CD14-positive monocyte (primary cell): ENCODE results near the gene MAPK8IP1. TPM values are rescaled to one million over a fixed set of nuclear protein-coding genes. Genes with fewer than 3 reads are reported as not detected.

Experiments
- DNase-seq, 3 donors: peaks; one replicate each; pipeline ENCODE4 v3.0.0-alpha.2; 2011 to 2022
- H2AFZ ChIP-seq: 2 replicates; pipeline ENCODE4 v1.6.0; 2012; ENCODE audit warnings: mild to moderate bottlenecking, low read depth, low read length, inconsistent platforms; ENCODE audit not compliant: insufficient read depth, poor library complexity, severe bottlenecking
- H3K27ac ChIP-seq, 2 donors: 1 replicate in 1 of 2; 2 replicates in 1 of 2; pipeline ENCODE4 v1.5.1; 2012 to 2013; ENCODE audit warnings: low read length in 2 of 2, control low read depth in 1 of 2, inconsistent platforms in 1 of 2, low read depth in 1 of 2, mild to moderate bottlenecking in 1 of 2
- H3K27me3 ChIP-seq, 2 donors: one replicate each; pipeline versions ENCODE4 v1.6.0 to v1.6.1; 2011 to 2013; ENCODE audit warnings: low read length in 2 of 2; ENCODE audit not compliant: control insufficient read depth in 2 of 2, insufficient read depth in 2 of 2
- H3K36me3 ChIP-seq, 2 donors: replicated peaks in 1 of 2; 1 replicate in 1 of 2; 2 replicates in 1 of 2; pipeline versions ENCODE4 v1.5.1 to v1.6.1; 2012 to 2013; ENCODE audit warnings: low read length in 2 of 2, control low read depth in 1 of 2, inconsistent platforms in 1 of 2, mild to moderate bottlenecking in 1 of 2; ENCODE audit not compliant: insufficient read depth in 2 of 2, control insufficient read depth in 1 of 2
- H3K4me1 ChIP-seq, 2 donors: 1 replicate in 1 of 2; 2 replicates in 1 of 2; pipeline versions ENCODE4 v1.5.1 to v1.6.1; 2012 to 2013; ENCODE audit warnings: low read length in 2 of 2, control low read depth in 1 of 2, inconsistent platforms in 1 of 2, mild to moderate bottlenecking in 1 of 2, moderate library complexity in 1 of 2; ENCODE audit not compliant: insufficient read depth in 2 of 2, control insufficient read depth in 1 of 2
- H3K4me2 ChIP-seq: replicated peaks from 2 replicates; pipeline ENCODE3; 2012; ENCODE audit warnings: low read length, moderate library complexity, mild to moderate bottlenecking; ENCODE audit not compliant: poor library complexity, severe bottlenecking; ENCODE audit errors: extremely low read depth
- H3K4me3 ChIP-seq, 3 experiments: fragments of 200-600 bp in 1 of 3; sonication (generic) in 1 of 3; replicated peaks in 1 of 3; 1 replicate in 2 of 3; 2 replicates in 1 of 3; pipeline ENCODE4 v1.5.1; 2011 to 2013; ENCODE audit warnings: low read length in 3 of 3, mild to moderate bottlenecking in 3 of 3, control low read depth in 2 of 3, low read depth in 2 of 3, inconsistent platforms in 1 of 3, moderate library complexity in 1 of 3
- H3K79me2 ChIP-seq: 2 replicates; pipeline ENCODE4 v1.6.0; 2012; ENCODE audit warnings: mild to moderate bottlenecking, control low read depth, inconsistent platforms, low read length, moderate library complexity; ENCODE audit not compliant: insufficient read depth
- H3K9ac ChIP-seq: 2 replicates; pipeline ENCODE4 v1.6.0; 2017; ENCODE audit warnings: low read length, mild to moderate bottlenecking; ENCODE audit not compliant: insufficient read depth, poor library complexity, severe bottlenecking
- H3K9me3 ChIP-seq, 2 donors: replicated peaks in 1 of 2; 1 replicate in 1 of 2; 2 replicates in 1 of 2; pipeline versions ENCODE4 v1.5.1 to v1.6.1; 2012 to 2013; ENCODE audit warnings: low read length in 2 of 2, control low read depth in 1 of 2; ENCODE audit not compliant: control insufficient read depth in 1 of 2, insufficient read depth in 1 of 2
- H4K20me1 ChIP-seq: 2 replicates; pipeline ENCODE4 v1.6.0; 2012; ENCODE audit warnings: mild to moderate bottlenecking, low read length, control low read depth, moderate library complexity; ENCODE audit not compliant: insufficient read depth
- H3K27ac Mint-ChIP-seq, 7 donors: one replicate each; pipeline ENCODE4 v1.8.0; 2020; ENCODE audit warnings: mild to moderate bottlenecking in 7 of 7, mixed read lengths in 7 of 7, moderate library complexity in 6 of 7, inconsistent platforms in 2 of 7
- H3K27me3 Mint-ChIP-seq, 3 donors: one replicate each; pipeline ENCODE4 v1.8.0; 2021 to 2022; ENCODE audit warnings: low read depth in 3 of 3, mild to moderate bottlenecking in 3 of 3, mixed read lengths in 3 of 3, moderate library complexity in 3 of 3, inconsistent platforms in 1 of 3
- H3K36me3 Mint-ChIP-seq, 2 donors: one replicate each; pipeline ENCODE4 v1.8.0; 2020; ENCODE audit warnings: mixed read lengths in 2 of 2, inconsistent platforms in 1 of 2, mild to moderate bottlenecking in 1 of 2
- H3K4me1 Mint-ChIP-seq: one replicate; pipeline ENCODE4 v1.8.0; 2020; ENCODE audit warnings: mild to moderate bottlenecking, mixed read lengths
- H3K4me3 Mint-ChIP-seq, 2 donors: one replicate each; pipeline ENCODE4 v1.8.0; 2020; ENCODE audit warnings: mild to moderate bottlenecking in 2 of 2, mixed read lengths in 2 of 2, moderate library complexity in 1 of 2
- H3K9me3 Mint-ChIP-seq, 7 donors: one replicate each; pipeline ENCODE4 v1.8.0; 2020 to 2022; ENCODE audit warnings: mixed read lengths in 7 of 7, mild to moderate bottlenecking in 6 of 7, moderate library complexity in 6 of 7, inconsistent platforms in 2 of 7
- WGBS: methylation state at CpG from one replicate; pipeline ENCODE4 v1.1.5; 2013; ENCODE audit warnings: missing lambda C conversion rate; ENCODE audit not compliant: insufficient coverage; 5-methylcytosine and 5-hydroxymethylcytosine counted together
- intact Hi-C, 2 donors: fragments of 100-400 bp; cut with micrococcal nuclease; formaldehyde crosslinking; loops; one replicate each; pipeline versions ENCODE4 v1.15.0 to v1.15.1; 2023
- polyA plus RNA-seq, 3 donors: library from polyadenylated mRNA; depleted of rRNA in 1 of 3; unstranded in 2 of 3; stranded (reverse) in 1 of 3; fragments of 300-500 nt in 2 of 3; fragments of >200 nt in 1 of 3; fragmentation: Illumina TruSeq in 2 of 3; gene quantifications; 1 replicate in 2 of 3; 2 replicates in 1 of 3; pipeline ENCODE4 v1.2.3, GENCODE V29; 2012 to 2021
- TF ChIP-seq, protein P1 (sequence below): fragments of 200-600 bp; IDR thresholded peaks from one replicate; pipeline ENCODE4 v1.8.0; 2022; ENCODE audit warnings: antibody characterized with exemption, mild to moderate bottlenecking

The MAPK8IP1 gene
- polyA plus RNA-seq, 3 donors = 0.93 TPM; not detected in 2

- DNase-seq = no peak
- H3K36me3 ChIP-seq = peaks cover 42 to 78% of the 10 kb centered on the region in 2 donors
- intact Hi-C loops = no loop called here
Measured at GRCh38 chr11:45934580-45935318, 49.3 kb downstream of the MAPK8IP1 start.

DNA sequence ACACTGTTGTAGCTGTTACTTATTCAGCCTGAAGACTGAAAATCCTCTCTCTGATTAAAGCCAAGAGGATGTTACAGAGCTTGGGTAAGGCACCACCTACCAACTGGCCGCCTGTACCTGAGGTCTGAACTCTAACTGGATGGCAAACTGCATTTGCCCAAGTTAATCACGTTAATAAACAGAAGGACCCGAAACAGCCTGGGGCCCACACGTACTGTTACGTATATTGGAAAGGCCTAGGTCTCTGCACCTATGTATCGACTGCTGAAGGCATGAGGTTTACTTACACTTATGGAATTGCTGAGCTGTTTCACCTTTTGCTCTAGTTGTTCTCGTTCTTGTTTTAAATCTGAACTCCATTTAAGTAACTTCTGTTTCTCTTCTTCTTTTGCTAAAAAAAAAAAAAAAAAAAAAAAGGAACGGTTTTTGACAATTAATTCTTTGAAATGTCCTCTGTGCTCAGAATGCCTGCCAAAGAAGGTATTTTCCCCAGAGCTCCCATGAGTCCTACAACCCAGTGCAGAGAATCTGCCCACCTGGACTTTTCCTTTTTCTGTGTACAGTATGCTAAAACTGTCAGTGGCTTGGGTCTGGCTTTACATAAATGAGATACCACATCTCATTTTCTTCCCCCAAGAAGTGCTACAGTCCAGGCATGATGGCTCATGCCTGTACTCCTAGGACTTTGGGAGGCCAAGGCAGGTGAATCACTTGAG, 50.1 kb downstream of the MAPK8IP1 start:
- Histone ChIP-seq H4K20me1 (peaks cover 50% of the 10 kb centered on the region), H3K4me2 (no peak overlapping the region), H3K9ac (peak overlapping the region; percentile 27), H3K79me2 (peaks cover 32% of the 10 kb centered on the region), H3K36me3 (peaks cover 45 to 86% of the 10 kb centered on the region in 2 donors), H3K27ac (peak overlapping the region; percentile 28 to 59), H3K9me3 (no peaks in the 10 kb centered on the region), H3K4me3 (no peak overlapping the region), H3K4me1 (peaks cover 62 to 66% of the 10 kb centered on the region in 2 donors), H2AFZ (no peak overlapping the region), H3K27me3 (no peaks in the 10 kb centered on the region)
- H3K27me3 Mint-ChIP-seq = no peaks in the 10 kb centered on the region
- H3K4me1 Mint-ChIP-seq = peaks cover 66% of the 10 kb centered on the region
- intact Hi-C loops = no loop called here
- peaks cover 58 to 91% of the 10 kb centered on the region in 2 donors for H3K36me3 Mint-ChIP-seq
- 85% methylated on average over 4 of the region's 8 CpGs for WGBS
- H3K9me3 Mint-ChIP-seq = no peaks in the 10 kb centered on the region
- peak overlapping the region; percentile 8 to 78 (median 40) for H3K27ac Mint-ChIP-seq
- TF ChIP-seq, protein P1, sequence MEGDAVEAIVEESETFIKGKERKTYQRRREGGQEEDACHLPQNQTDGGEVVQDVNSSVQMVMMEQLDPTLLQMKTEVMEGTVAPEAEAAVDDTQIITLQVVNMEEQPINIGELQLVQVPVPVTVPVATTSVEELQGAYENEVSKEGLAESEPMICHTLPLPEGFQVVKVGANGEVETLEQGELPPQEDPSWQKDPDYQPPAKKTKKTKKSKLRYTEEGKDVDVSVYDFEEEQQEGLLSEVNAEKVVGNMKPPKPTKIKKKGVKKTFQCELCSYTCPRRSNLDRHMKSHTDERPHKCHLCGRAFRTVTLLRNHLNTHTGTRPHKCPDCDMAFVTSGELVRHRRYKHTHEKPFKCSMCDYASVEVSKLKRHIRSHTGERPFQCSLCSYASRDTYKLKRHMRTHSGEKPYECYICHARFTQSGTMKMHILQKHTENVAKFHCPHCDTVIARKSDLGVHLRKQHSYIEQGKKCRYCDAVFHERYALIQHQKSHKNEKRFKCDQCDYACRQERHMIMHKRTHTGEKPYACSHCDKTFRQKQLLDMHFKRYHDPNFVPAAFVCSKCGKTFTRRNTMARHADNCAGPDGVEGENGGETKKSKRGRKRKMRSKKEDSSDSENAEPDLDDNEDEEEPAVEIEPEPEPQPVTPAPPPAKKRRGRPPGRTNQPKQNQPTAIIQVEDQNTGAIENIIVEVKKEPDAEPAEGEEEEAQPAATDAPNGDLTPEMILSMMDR = no peak
- DNase-seq = no peak
- H3K4me3 Mint-ChIP-seq = no peak overlapping the region

More at GRCh38 chr11:45934580-45935318, 49.3 kb downstream of the MAPK8IP1 start:
- TF ChIP-seq, protein P1 = no peak
- H3K4me1 ChIP-seq = peaks cover 70 to 74% of the 10 kb centered on the region in 2 donors
- no peak overlapping the region for H3K4me3 Mint-ChIP-seq
- no peaks in the 10 kb centered on the region for H3K27me3 ChIP-seq
- no peaks in the 10 kb centered on the region for H3K27me3 Mint-ChIP-seq
- peaks cover 57% of the 10 kb centered on the region for H4K20me1 ChIP-seq
- H3K27ac Mint-ChIP-seq = peak overlapping the region in 5 of 7 donors; percentile 14 to 78 (median 67)
- no peak overlapping the region for H2AFZ ChIP-seq
- no peak overlapping the region for H3K4me3 ChIP-seq
- H3K9ac ChIP-seq = peak overlapping the region; percentile 10
- H3K79me2 ChIP-seq = peaks cover 34% of the 10 kb centered on the region
- peaks cover 58 to 93% of the 10 kb centered on the region in 2 donors for H3K36me3 Mint-ChIP-seq
- no peaks in the 10 kb centered on the region for H3K9me3 ChIP-seq
- H3K27ac ChIP-seq = peak overlapping the region; percentile 21 to 59
- no peaks in the 10 kb centered on the region for H3K9me3 Mint-ChIP-seq
- H3K4me2 ChIP-seq = no peak overlapping the region
- whole genome bisulfite sequencing = 83% methylated on average over 8 of the region's 12 CpGs
- peaks cover 74% of the 10 kb centered on the region for H3K4me1 Mint-ChIP-seq
